ENCODE results near the gene WWOX. TPM values are rescaled to one million over a fixed set of nuclear protein-coding genes. Genes with fewer than 3 reads are reported as not detected.

The WWOX gene
- total and polyA plus RNA-seq, 2 of the 13 experiments (the other 11 are each of a cell fraction or from before 2014, with no cell fraction given) = 9.1 to 37.4 TPM

GRCh38 chr16:78770353-78771091, 671.1 kb downstream of the WWOX start (continued):
- no peak for TF ChIP-seq TP53 (CRISPR knock-in tag; conservative IDR thresholded peaks at IDR 0.05)
- TF ChIP-seq SMAD1 (CRISPR knock-in tag; IDR thresholded peaks at IDR 0.05; ENCODE audit: borderline replicate concordance, low read depth) = no peak
- 0 out of 2 replicates have a peak, but pooled peaks have one; percentile 49 for TF ChIP-seq ZNF614 (CRISPR knock-in tag; IDR thresholded peaks at IDR 0.05; ENCODE audit: borderline replicate concordance)
- TF ChIP-seq, protein P1, sequence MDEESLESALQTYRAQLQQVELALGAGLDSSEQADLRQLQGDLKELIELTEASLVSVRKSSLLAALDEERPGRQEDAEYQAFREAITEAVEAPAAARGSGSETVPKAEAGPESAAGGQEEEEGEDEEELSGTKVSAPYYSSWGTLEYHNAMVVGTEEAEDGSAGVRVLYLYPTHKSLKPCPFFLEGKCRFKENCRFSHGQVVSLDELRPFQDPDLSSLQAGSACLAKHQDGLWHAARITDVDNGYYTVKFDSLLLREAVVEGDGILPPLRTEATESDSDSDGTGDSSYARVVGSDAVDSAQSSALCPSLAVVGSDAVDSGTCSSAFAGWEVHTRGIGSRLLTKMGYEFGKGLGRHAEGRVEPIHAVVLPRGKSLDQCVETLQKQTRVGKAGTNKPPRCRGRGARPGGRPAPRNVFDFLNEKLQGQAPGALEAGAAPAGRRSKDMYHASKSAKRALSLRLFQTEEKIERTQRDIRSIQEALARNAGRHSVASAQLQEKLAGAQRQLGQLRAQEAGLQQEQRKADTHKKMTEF (CRISPR knock-in tag; IDR thresholded peaks at IDR 0.05) = peak; percentile 71; the same call in 1 of the 2 replicates
- TF ChIP-seq ZNF605 (CRISPR knock-in tag; IDR thresholded peaks at IDR 0.05) = no peak
- TF ChIP-seq PHF5A (CRISPR knock-in tag; IDR thresholded peaks at IDR 0.05; ENCODE audit: low read depth, unreplicated experiment) = no peak
- no peak for TF ChIP-seq ATF5 (CRISPR knock-in tag; IDR thresholded peaks at IDR 0.05; ENCODE audit: low read depth)
- no peak for TF ChIP-seq CBFB (CRISPR knock-in tag; IDR thresholded peaks at IDR 0.05)
- TF ChIP-seq ZNF773 (CRISPR knock-in tag; IDR thresholded peaks at IDR 0.05; ENCODE audit: borderline replicate concordance) = no peak
- no peak for TF ChIP-seq ZNF639 (CRISPR knock-in tag; conservative IDR thresholded peaks at IDR 0.05)
- TF ChIP-seq, protein P2, sequence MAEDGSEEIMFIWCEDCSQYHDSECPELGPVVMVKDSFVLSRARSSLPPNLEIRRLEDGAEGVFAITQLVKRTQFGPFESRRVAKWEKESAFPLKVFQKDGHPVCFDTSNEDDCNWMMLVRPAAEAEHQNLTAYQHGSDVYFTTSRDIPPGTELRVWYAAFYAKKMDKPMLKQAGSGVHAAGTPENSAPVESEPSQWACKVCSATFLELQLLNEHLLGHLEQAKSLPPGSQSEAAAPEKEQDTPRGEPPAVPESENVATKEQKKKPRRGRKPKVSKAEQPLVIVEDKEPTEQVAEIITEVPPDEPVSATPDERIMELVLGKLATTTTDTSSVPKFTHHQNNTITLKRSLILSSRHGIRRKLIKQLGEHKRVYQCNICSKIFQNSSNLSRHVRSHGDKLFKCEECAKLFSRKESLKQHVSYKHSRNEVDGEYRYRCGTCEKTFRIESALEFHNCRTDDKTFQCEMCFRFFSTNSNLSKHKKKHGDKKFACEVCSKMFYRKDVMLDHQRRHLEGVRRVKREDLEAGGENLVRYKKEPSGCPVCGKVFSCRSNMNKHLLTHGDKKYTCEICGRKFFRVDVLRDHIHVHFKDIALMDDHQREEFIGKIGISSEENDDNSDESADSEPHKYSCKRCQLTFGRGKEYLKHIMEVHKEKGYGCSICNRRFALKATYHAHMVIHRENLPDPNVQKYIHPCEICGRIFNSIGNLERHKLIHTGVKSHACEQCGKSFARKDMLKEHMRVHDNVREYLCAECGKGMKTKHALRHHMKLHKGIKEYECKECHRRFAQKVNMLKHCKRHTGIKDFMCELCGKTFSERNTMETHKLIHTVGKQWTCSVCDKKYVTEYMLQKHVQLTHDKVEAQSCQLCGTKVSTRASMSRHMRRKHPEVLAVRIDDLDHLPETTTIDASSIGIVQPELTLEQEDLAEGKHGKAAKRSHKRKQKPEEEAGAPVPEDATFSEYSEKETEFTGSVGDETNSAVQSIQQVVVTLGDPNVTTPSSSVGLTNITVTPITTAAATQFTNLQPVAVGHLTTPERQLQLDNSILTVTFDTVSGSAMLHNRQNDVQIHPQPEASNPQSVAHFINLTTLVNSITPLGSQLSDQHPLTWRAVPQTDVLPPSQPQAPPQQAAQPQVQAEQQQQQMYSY (CRISPR knock-in tag; IDR thresholded peaks at IDR 0.05) = no peak
- TF ChIP-seq DNMT3B (CRISPR knock-in tag; conservative IDR thresholded peaks at IDR 0.05) = no peak
- TF ChIP-seq, protein P3, sequence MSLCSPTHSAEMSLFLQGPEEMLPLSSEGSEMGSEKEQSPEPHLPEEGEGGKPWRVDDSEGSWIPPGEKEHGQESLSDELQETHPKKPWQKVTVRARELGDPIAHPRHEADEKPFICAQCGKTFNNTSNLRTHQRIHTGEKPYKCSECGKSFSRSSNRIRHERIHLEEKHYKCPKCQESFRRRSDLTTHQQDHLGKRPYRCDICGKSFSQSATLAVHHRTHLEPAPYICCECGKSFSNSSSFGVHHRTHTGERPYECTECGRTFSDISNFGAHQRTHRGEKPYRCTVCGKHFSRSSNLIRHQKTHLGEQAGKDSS (CRISPR knock-in tag; IDR thresholded peaks at IDR 0.05; ENCODE audit: borderline replicate concordance, low read depth) = no peak; the same call in 1 of the 2 replicates
- TF ChIP-seq, protein P4, sequence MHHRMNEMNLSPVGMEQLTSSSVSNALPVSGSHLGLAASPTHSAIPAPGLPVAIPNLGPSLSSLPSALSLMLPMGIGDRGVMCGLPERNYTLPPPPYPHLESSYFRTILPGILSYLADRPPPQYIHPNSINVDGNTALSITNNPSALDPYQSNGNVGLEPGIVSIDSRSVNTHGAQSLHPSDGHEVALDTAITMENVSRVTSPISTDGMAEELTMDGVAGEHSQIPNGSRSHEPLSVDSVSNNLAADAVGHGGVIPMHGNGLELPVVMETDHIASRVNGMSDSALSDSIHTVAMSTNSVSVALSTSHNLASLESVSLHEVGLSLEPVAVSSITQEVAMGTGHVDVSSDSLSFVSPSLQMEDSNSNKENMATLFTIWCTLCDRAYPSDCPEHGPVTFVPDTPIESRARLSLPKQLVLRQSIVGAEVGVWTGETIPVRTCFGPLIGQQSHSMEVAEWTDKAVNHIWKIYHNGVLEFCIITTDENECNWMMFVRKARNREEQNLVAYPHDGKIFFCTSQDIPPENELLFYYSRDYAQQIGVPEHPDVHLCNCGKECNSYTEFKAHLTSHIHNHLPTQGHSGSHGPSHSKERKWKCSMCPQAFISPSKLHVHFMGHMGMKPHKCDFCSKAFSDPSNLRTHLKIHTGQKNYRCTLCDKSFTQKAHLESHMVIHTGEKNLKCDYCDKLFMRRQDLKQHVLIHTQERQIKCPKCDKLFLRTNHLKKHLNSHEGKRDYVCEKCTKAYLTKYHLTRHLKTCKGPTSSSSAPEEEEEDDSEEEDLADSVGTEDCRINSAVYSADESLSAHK (CRISPR knock-in tag; IDR thresholded peaks at IDR 0.05; ENCODE audit: borderline replicate concordance) = no peak
- no peak for TF ChIP-seq ZNF460 (CRISPR knock-in tag; IDR thresholded peaks at IDR 0.05; ENCODE audit: borderline replicate concordance)
- TF ChIP-seq ZNF496 (CRISPR knock-in tag; IDR thresholded peaks at IDR 0.05; ENCODE audit: insufficient replicate concordance) = no peak
- no peak for TF ChIP-seq ZIK1 (CRISPR knock-in tag; IDR thresholded peaks at IDR 0.05; ENCODE audit: borderline replicate concordance, low read depth)
